GM19324 (cell line): Measurements from ENCODE around the gene STRBP.
"Not testable (repeated sequence)": the region's sequence is repeated elsewhere in the genome, so short reads cannot be mapped to it uniquely, and the experiment has no call there.

Experiments
- ATAC-seq: cut with Tn5 transposase; IDR thresholded peaks from one replicate; pipeline ENCODE4 v1.9.1; 2021; ENCODE audit warnings: mild to moderate bottlenecking, moderate library complexity; ENCODE audit not compliant: unreplicated experiment, low FRiP score

The STRBP gene

DNA sequence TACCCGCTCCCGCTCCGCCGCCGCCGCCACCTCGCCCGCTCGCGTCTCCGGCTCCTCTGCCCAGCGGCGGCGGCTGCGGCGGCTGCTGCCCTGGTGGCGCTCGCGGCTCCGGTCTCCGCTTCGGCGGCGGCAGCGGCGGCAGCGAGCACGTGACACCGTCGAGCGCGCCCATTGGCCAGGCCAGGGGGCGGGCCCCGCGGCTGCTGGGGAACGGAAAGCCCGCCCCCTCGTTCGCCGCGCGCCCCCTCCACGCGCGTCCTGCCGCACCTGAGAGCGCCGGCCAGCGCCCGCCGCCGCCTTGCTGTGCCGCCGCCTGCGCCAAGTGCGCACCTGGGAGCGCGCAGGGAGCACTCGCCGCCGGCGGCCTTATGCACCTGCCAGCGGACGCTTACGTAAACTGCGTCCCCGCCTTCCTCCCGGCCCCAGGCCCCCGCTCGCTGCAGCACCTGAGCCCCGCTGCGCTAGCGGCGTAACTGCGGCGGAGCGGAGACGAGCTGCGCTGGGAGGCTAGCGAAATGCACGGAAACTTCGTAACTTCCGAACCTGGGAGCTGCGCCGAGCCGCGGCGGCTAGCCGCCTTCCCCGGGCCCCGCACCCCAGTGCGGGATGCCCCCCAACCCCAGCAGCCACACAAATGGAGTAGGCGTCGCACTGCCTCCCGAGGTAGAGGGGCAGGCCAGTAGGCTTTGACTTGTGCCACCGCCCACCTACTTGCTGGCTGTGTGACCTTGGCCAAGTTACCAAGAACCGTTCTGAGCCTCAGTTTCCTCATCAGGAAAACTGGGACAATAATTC, at the start of gene STRBP:
STRBP (minus strand) TSS at position 122 of the 795 bp plus-strand sequence. CDS start 84,452 bp downstream, outside the sequence.
- ATAC-seq, result peak; percentile 93

DNA sequence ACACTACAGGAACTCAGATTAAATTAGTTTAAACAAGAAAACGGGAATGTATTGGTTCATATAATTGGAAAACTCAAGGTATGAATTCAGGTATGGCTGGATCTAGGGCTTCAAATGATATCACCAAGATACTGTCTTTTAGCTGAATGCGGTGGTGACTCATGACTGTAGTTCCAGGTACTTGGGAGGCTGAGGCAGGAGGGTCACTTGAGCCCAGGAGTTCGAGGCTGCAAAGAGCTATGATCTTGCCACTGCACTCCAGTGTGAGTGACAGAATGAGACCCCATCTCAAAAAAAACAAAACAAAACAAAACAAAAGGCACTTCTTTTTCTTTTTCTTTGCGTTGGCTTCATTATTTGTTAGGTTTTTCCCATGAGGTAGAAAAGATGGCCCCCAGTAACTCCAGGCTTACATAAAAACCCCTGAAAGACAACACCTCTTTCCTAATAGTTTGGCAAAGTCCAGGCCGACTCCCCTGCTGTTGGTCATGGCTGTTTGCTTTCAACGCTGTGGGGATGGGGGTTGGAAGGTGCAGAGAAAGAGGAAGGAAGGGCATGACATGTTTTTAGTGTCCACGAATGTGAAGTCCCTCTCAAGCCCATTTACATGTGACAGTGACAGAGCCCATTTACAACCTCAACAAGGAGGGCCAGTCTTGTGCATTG, 47.8 kb upstream of the STRBP start:
- no peak for ATAC-seq

GRCh38 chr9:123315635-123316034, 47.2 kb upstream of the STRBP start:
- ATAC-seq, result no peak

DNA sequence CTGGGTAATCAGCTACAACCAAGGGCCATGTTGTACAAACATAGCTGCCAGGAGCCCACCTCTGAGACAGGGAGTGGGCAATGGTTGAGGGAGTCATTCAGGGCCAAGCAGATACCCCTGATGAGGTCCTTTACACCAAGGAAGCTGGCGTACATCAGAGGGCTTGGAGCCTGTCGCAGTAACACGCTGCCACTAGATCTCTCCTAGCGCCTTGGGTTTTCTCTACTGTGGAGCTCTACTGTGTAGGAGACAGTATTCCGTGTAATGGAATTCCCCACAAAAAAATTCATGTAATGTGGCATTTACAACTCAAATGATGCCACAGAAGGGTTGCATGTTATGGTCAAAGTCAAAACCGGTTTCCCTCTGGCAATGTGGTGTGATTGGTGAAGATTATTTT, 46.2 kb upstream of the STRBP start:
- ATAC-seq, result no peak

GRCh38 chr9:123312306-123312877, 44.0 kb upstream of the STRBP start:
- ATAC-seq, result no peak

- ATAC-seq, result no peak
Measured at GRCh38 chr9:123311250-123311752, 42.9 kb upstream of the STRBP start.

DNA sequence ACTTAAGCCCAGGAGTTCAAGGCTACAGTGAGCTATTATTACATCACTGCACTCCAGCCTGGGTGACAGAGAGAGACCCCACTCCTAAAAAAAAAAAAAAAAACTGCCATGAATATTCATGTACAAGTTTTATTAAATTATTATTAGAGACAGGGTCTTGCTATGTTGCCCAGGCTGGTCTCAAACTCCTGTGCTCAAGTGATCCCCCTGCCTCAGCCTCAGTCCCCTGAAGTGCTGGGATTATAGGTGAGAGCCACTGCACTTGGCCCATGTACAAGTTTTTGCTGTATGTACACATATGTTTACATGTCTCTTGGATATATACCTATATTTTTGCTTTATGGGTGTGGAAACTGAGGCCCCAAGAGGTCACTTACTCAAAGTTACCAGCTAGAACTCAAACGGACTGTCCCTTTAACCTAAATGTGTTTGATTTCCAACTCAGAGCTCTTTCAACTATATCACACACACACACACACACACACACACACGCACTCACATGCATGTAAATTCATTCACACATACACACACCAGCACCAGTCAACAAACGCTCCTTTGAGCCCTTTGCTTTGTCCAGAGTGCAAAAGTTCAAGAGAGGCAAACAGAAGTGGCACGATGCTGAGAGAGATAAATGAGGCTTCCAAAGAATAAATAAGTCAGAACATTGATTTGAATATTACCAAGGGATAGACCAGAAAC, 42.3 kb upstream of the STRBP start:
- ATAC-seq, result no peak

DNA sequence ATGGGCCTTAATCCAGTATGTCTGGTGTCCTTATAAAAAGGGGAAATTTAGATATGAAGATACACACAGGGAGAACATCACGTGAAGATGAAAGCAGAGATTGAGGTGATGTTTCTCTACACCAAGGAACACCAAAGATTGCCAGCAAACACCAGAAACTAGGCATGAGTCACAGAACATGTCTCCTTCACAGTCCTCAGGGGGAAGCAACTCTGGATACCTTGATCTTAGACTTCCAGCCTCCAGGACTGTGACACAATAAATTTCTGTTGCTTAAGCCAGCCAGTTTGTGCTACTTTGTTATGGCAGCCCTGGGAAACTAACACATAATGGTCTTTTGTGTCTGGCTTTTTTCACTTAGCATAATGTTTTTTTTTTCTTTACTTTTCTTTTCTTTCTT, 41.2 kb upstream of the STRBP start:
- no peak for ATAC-seq

DNA sequence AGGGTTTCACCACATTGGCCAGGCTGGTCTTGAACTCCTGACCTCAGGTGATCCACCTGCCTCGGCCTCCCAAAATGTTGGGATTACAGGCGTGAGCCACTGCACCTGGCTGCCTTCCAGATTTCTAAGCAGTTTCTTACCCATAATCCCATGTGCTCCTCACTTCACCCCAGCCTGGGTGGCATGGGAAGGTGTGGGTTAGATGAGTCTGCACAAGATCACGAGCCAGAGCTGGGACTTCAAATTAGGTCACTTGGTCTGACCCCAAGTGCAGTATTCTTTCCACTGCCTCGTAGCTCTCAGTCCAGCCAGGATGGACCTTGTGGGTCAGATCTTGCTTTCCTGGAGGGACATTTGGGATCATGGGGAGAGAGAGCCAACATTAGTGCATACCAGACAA, 37.5 kb upstream of the STRBP start:
- ATAC-seq, result no peak

DNA sequence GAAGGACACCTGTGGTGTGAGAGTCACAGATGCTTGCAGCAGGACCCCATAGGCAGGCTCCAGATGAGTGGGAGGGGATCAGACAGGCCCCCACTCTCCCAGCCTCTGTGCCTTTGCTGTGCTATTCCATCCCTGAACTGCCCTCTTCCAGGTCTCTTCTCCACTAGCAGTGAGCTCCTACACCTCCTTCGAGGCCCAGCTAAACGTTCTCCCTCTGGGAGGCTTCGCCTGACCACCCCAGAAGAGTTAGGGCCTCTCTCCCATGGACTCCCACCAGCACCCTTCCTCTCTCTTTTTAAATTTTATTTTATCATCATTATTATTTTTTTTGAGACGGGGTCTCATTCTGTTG, 35.9 kb upstream of the STRBP start:
- ATAC-seq, result no peak

- no peak for ATAC-seq
Measured at GRCh38 chr9:123302348-123303214, 34.2 kb upstream of the STRBP start.

GRCh38 chr9:123301936-123302335, 33.5 kb upstream of the STRBP start:
- not testable (repeated sequence) for ATAC-seq

- no peak for ATAC-seq
Measured at GRCh38 chr9:123300554-123300953, 32.2 kb upstream of the STRBP start.

DNA sequence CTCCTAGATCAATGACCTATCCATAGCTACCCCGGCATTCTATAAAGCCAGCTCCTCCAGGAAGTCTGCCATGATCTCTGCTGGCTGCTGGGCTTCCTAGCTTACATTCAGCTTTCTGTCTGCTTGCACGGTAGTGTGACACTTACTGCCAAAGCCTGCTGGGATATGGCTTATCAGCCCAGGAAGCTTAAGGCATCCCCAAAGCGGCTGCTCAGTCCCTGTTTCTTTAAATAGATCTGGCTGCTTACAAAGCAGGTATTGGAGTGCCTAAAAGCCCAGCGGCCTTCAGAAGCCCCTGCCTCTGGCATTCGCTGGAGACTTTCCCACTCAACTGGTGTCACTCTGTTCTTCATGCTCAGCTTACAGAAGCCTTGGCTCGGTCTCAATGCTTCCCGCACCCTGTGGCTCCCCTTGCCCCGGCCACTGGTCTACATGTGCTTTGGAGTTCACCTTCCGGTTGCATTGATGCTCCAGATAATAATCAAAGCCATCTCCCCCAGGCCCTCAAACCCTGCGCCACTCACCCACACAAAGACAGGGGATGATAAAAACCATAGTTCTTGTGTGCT, 31.3 kb upstream of the STRBP start:
- ATAC-seq, result no peak

GRCh38 chr9:123296174-123296573, 27.8 kb upstream of the STRBP start:
- ATAC-seq, result no peak

DNA sequence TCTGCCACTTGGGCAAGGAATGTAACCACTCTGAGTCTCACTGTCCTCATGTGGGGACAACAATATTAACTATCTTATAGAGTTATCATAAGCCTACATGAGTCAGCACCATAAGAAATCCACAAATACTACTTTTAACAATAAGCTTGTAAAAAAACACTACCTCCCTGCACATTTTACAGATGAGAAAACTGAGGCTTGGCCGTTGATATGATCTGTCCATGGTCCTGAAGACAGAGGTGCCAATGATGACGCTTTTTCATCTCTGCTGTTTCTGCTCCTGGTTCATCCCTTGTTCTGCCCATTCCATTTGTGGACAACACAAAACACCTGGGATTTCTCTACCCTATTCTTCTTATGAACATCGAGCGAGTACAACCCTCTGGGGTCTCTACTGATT, 23.4 kb upstream of the STRBP start:
- no peak for ATAC-seq

- no peak for ATAC-seq
Measured at GRCh38 chr9:123290764-123291163, 22.4 kb upstream of the STRBP start.

- ATAC-seq, result no peak
Measured at GRCh38 chr9:123287639-123288038, 19.3 kb upstream of the STRBP start.

DNA sequence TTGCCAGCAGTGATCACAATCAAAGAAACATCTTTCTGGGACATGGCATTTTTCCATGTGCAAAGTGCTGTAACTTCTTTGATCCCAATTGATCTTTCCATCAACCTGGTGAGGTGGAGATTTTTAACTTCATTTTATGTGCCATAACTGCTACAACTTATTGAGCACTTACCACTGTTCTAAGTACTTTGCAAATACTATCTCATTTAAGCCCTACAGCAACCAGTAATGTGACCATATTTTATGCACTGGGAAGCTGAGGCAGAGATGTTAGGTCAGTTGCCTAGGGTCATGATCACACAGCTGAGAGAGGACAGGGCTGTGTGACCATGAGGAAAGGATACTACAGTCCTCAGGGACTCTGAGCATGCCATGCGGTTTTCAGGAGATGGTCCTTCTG, 17.9 kb upstream of the STRBP start:
- ATAC-seq, result no peak

DNA sequence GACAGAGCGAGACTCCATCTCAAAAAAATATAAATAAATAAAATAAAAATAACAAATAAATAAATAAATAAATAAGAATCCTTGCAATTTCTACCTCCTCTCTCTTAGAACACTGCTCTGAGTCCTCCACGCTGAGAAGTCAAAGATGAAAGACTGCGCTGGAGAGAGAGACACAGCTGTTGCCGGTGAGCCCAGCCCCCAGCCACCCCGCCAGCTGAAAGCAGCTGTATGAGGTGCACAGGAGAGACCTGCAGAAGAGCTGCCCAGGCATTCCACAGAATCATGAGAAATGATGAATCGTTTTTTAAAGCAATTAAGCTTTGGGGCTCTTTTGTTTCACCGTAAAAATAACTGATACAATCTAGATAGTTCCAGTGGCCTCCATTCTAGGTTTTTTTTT, 16.3 kb upstream of the STRBP start:
- no peak for ATAC-seq
